GM18870 (cell line): ENCODE data around the gene USP46.

ENCODE experiments used
- ATAC-seq: cut with Tn5 transposase; IDR thresholded peaks from one replicate; pipeline ENCODE4 v1.9.1; 2021; ENCODE audit warnings: moderate library complexity; ENCODE audit not compliant: unreplicated experiment

The USP46 gene

DNA sequence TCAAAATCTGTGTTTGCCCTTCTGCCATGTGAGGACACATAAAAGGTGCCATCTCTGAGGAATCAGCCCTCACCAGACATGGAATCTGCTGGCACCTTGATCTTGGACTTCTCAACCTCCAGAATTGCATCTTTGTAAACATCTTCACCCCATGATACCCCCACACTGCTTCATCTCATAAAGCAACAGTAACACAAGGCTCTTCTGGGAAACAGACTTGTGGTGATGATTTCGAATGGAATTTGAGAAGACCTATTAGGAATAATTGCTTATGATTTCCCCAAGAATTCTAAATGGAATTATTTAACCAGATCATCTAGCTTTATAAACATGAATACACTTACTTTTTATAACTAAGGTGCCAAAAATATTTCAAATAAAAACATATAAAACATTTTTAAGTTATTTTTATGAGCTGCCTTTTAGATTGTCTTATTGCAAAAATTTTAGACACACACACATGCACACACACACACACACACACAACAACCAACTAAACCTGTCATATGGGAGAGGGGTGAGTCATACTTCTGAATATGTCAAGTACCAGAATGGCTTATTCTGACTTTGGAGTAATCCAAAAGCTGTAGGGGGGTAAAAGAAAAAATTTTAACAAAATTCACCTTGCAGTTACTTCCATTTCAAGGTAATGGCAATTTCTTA lies 82.0 kb downstream of the USP46 start:
- ATAC-seq: no peak

- ATAC-seq: no peak
Observed at GRCh38 chr4:52576326-52576725, 82.8 kb downstream of the USP46 start.

DNA sequence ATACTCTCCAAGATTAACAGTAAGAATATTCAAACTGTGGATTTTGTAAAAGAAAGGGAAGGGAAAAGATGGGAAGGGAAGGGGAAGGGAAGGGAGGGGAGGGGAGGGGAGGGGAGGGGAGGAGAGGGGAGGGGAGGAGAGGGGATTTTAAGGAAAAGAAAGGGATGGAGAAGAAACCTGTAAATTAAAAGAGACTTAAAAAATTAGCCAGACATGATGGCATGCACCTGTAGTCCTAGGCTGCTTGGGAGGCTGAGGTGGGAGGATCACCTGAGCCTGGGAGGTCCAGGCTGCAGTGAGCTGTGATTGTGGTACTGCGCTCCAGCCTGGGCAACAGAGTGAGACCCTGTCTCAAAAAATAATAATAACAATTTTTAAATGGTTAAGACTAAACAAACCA lies 83.7 kb downstream of the USP46 start:
- ATAC-seq: no peak

DNA sequence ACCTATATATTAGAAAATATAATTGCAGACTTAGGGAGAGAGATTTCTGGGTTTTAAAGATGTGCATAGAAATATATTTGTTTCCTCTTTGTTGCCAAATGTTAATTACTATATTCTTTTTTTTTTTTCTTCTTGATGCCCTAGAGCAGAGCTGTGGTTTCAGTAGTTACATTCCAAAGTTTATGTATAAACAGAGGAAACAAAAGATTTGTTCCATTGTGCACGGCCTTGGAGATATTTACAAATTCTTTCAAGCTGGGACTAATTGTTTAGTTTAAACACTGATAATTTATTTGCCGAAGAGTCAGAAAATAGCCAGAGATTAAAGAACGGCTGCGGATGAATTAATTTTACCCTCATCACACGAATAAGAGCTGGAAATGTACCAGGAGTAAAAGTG lies 85.1 kb downstream of the USP46 start:
- ATAC-seq: no peak

GRCh38 chr4:52573551-52573950 lies 85.5 kb downstream of the USP46 start:
- ATAC-seq: no peak

GRCh38 chr4:52572936-52573485 lies 86.1 kb downstream of the USP46 start:
- no peak for ATAC-seq

DNA sequence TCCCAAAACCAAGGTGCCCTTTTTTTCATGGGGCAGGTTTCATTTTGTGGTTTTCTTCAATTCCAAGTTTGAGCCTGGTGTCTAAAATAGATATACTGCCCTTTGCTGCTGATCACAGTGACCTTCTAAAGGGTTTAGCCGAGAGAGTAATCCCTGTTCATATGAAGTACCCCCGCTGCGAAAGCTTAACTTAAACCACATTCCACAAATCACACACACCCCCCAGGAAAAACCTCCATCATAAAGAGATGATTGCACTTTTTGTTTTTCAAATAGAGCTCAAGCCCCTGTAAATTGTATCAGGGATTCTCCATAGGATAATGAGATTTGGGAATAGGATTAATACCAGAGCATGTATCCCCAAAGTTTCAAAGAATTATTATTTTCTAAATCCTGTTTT lies 90.8 kb downstream of the USP46 start:
- ATAC-seq: no peak

DNA sequence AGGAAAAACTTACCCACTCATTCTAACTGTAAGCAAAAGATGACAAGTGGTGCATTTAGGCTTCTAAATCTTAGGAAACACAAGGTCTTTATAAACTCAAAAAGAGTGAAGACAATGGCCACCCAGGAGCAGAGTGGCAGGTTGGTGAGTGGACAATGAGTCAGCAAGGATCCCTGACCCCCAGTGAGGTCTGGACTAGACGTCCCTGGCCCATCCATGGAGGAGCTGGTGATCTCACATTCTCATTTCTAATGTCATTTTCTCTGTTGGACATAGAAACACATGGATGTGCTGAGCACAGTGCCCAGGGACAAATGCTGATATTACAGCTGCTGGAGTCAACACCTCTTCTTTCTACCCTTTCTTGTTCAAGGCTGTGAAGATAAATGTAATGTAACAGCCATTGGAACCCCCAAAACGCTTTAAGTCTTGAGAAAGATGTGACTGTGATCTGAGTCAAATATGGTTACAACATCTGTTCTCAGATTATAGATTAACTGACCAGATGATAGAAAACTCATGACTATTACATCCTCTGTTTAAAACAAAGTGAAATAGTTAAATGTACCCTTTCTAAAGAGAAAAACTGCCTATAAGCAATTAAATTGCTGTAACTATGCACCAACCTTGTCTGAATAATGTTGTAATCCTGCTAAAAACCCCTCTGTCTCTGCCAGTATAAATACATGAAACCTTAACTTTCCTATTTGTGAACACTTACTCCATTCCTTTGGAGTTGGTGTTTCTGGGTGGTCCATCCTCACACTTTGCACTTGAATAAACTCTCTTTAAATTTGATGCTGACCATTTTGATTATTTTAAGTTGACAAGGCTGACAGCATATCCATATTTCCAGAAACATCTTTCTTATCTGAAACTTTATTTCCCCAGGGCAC lies 92.7 kb downstream of the USP46 start:
- ATAC-seq: no peak

- ATAC-seq: no peak
Observed at GRCh38 chr4:52560844-52561280, 98.2 kb downstream of the USP46 start.

DNA sequence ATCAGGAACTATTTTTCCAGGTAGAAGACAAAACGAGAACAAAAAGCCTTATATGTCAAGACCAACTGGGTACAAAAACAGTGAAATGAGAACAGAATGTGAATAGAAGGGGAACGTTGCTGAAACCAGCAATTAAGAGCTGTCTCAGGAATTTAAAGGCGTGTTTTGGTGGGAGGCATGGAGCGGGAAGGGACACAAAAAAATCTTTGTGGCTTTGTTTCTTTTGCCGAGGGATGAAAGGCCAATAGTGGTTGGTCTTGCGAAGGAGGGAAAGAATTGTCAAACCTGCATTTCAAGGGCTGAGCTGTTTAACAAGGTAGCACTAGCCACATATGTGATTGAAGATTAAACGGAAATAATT lies 103.8 kb downstream of the USP46 start:
- no peak for ATAC-seq

DNA sequence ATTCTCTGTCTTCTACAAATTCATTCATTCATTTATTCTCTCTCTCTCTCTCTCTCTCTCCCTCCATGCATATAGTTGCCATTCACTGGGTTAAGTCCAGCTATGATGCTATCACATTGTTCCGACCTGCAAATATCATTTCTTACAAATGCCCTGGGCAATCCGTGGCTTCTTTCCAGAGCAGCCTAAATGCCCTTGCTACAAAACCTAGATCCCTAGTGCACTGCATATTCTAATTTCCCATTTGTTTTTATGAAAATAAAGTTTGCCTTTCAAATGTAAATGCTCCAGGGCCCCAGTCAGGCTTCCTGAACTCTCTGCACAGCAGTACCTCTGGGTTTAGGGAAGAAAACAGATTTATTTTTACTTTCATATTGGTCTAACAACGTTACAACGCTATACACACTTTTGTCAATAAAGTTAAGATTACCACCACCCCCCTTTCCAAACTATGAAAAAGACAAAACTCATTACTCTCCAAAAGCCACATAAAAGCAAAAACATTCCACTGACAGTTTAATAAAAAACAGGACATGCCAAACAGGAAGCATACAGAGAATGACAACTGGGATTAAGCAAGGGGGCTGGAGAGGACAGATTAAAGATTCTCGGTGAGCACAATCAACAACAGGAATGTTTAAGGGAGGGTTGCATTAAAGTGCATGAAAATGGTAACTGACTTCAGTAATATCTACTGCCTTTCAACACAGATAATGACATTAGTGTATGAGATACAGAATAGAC lies 104.3 kb downstream of the USP46 start:
- ATAC-seq: no peak

- ATAC-seq: no peak
Observed at GRCh38 chr4:52552778-52553177, 106.3 kb downstream of the USP46 start.

GRCh38 chr4:52551487-52551886 lies 107.6 kb downstream of the USP46 start:
- ATAC-seq: no peak

DNA sequence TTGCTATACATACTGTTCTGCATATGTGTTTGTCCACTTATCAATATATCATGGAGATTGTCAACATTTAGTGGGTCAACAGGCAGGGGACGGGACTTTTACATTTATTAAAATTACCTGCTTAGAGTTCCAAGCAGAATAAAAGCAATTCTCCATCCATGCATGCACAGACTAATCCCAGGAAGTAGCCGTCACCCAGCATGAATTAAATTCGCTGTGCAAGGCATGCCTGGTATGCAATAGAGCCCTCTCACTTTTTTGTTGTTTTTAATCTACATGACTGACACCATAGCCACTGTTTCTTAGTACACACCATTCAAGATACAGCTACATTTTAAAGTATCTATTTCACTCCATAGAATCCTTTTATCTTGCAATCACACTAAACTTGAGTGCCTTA lies 108.9 kb downstream of the USP46 start:
- no peak for ATAC-seq

GRCh38 chr4:52548818-52549570 lies 110.1 kb downstream of the USP46 start:
- no peak for ATAC-seq

DNA sequence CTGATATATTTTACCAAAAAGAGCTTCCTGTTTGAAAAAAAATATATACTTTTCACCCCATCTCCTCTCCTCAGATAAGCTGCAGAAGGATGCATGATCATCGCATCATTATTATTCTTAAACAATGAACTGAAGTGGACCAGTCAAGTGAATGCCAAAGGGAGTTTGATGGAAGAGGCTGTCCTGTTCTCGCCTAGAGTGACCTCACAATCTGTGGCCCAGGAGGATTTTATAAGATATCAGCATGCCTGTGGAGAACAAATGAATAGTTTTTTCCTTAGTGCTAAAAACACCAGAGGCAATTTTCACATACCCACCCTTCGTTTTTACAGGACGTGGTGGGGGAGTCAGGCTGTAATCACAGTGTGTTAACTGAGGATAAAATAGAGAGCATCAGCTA lies 112.7 kb downstream of the USP46 start:
- no peak for ATAC-seq

DNA sequence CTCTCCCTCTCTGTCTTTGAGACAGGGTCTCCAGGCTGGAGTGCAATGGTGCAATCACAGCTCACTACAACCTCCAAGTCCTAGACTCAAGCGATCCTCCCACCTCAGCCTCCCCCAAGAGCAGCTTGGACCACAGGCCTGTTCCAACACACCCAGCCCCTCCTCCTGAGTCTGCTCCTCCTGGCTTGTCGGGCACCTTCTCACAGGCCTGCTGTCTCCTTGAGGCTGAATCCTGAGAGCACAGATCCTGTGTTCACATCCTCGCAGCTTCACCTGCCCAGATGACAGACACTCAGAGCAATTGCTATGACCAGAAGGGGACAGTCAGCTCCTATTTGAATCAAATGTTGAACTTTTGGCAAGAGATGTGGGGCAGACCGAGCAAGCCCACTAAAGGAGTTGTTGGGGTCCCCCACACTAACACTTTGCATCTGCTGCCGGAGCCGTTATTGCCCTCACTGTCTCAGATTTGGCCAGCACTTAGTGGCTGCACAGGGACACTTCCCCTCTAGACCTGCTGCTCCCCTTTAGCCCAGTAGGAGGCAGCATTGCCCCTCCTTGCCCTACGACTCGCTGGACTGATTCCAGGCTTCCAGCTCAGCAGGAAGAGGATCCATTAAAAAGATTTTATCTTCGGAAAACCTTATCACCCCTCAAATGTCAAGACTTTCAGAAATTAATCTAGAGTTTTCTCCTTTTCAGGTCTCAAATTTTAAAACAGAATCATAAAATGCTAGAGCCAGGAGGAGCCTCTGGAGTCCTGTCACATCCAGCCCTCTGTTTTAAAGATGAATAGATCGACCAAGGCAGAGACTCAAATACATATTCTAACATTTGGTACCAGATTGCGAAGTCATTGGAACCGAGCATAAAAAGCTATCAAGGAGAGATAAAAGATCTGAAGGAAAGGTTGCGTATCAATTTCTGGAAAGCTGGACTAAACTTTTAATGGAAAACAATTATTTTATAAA lies 113.7 kb downstream of the USP46 start:
- peak; percentile 79 for ATAC-seq
